GM12872 (cell line): ENCODE data around the gene CAAP1.

Source experiments
- CTCF ChIP-seq: IDR thresholded peaks from 3 replicates; pipeline ENCODE4 v1.5.1; 2011; ENCODE audit warnings: low read depth, mild to moderate bottlenecking, low read length, moderate library complexity; ENCODE audit not compliant: insufficient read depth

The CAAP1 gene

GRCh38 chr9:26919698-26920097 is 27.1 kb upstream of the CAAP1 start:
- TF ChIP-seq CTCF: no peak

GRCh38 chr9:26913138-26913668 is 20.6 kb upstream of the CAAP1 start:
- no peak for TF ChIP-seq CTCF

GRCh38 chr9:26904671-26905070 is 12.1 kb upstream of the CAAP1 start:
- TF ChIP-seq CTCF: no peak

GRCh38 chr9:26904070-26904469 is 11.5 kb upstream of the CAAP1 start:
- no peak for TF ChIP-seq CTCF

- no peak for TF ChIP-seq CTCF
Measured at GRCh38 chr9:26893030-26893676, 551 bp upstream of the CAAP1 start.

- TF ChIP-seq CTCF: no peak
Measured at GRCh38 chr9:26891726-26892125, 876 bp downstream of the CAAP1 start.

GRCh38 chr9:26888271-26888670 is 4.3 kb downstream of the CAAP1 start:
- no peak for TF ChIP-seq CTCF
